ENCODE data around the gene ARHGEF10L.

GRCh38 chr1:17574516-17574915 lies 35.0 kb downstream of the ARHGEF10L start:
- TF ChIP-seq CTCF (IDR thresholded peaks at IDR 0.05; ENCODE audit: borderline replicate concordance, extremely low read depth, low read length, poor library complexity, severe bottlenecking) = no peak
- no peak for TF ChIP-seq EZH2 (IDR thresholded peaks at IDR 0.05; ENCODE audit: borderline replicate concordance, low read depth, low read length, severe bottlenecking)
